HG02571 (cell line): Measurements from ENCODE around the gene AGMO.

Source experiments
- ATAC-seq: cut with Tn5 transposase; IDR thresholded peaks from one replicate; pipeline ENCODE4 v1.9.1; 2021; ENCODE audit warnings: mild to moderate bottlenecking, moderate library complexity; ENCODE audit not compliant: unreplicated experiment

Gene AGMO

DNA sequence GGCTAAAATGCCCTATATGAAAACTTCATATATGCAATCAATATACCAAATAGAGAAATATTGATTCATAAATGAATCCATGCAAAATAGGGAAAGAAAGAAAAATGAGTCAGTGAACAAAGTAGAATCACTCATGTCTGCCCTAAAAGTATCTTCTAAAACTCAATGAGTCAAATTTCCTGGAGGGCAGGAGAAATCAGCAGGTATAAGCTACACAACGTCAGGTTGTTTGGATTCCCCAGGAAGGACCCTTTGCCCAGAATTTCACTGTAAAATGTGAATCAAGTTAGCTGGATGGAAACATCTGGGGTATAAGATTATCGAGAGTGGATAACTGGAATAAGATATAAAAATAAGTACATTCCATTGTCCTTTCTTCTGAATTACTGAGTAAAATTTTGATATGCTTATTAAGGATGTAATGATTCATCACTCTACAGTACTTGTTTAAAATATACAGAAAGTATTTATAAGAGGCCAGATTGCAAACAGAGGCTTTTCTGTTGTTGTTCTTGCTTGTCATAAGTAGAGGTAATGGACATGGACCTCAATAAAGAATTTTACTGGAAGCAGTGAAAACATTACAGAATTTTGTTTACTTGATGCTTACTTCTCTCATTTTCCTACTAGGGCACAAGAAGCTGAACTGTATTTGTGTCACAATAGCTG lies 99.0 kb downstream of the AGMO start:
- no peak for ATAC-seq

DNA sequence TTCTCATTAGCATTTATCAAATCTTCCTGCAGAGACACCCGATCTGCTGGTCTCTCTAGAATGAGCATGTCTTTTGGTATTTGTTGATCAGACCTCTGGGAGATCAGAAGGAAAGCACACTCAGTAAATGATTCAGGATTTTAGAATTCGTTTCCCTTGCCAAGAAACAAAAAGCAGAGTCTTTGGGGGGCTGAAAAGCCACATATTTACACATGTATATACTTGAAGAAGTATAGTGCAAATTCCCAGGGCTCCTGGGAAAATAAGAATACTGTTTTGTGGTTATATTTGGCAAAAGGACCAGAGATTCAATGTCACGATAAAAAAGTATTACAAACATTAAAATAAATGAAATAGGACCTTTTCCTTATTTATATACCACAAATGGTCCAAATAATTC lies 100.2 kb downstream of the AGMO start:
- no peak for ATAC-seq

GRCh38 chr7:15459018-15459615 lies 102.7 kb downstream of the AGMO start:
- no peak for ATAC-seq

GRCh38 chr7:15457990-15458955 lies 103.5 kb downstream of the AGMO start:
- ATAC-seq, result no peak

DNA sequence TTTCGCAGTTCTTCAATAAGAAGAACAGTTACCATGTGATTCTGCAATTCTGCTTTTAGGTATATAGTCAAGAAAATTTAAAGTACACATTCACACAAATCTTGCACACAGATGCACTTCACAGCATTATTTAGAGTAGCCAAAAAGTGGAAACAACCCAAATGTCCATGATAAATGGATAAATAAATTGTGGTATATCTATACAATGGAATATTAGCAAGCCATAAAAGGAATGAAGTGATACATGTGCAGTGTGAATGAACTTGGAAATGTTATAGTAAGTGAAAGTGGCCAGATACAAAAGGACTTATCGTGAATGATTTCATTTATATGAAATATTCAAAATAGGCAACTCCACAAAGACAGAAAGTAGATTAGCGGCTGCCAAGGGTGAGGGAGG lies 109.1 kb downstream of the AGMO start:
- ATAC-seq, result no peak

DNA sequence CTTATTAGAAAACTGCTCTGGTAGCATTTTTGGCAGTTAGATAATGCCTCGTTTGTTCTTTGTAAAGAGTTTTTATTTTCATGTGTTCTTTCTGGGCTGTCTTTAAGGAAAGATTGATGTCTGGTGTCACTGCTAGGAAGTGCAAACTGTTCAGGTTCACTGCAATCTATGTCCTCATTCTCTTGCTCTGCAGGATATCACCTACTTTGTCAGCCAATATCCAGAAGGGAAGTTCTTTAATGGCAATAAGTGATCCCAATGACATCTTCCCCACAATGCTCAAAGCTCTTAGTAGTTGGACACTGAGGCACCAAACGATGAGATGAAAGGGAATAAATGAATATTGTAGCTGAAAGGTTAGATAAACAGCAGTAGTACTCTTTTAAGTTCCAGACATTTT lies 115.1 kb downstream of the AGMO start:
- no peak for ATAC-seq

- ATAC-seq, result no peak
Observed at GRCh38 chr7:15446280-15446679, 115.5 kb downstream of the AGMO start.

DNA sequence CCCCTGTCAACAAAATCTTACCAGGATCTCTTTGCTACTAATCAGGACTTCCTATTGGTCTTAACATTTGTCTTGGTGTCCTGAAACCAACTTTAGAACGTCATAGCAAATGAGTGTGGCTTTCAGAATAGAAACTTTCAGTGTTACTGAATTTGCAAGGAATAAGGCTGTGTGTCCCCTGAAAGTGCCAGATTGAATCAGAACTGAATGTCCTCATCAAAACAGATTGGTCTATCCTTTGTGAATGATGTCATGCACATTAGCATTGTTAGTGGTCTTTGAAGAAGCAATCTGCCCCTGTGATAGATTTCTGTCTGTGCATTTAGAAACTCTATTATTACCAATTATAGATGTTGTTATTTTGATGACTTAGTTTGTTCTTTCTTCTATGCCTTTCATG lies 119.9 kb downstream of the AGMO start:
- ATAC-seq, result no peak

DNA sequence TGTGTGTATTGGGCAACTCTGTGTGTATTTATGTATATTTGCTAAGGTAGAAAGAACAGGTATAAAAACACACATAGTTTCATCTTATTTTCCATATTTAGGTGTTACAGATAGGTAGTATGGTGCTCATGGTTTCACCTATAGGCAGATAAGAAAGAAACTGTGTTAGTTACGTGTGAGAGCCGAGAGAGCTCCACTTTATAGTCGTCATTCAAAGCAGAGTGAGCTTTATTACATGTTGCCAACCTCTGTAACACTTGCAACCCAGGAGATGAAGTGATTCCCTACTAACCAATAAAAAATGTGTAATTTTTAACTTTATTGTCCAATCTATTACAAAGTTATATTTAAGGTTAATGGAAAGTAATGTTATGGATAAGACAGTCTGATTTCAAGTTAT lies 121.3 kb downstream of the AGMO start:
- ATAC-seq, result no peak

GRCh38 chr7:15439853-15440252 lies 122.0 kb downstream of the AGMO start:
- no peak for ATAC-seq

DNA sequence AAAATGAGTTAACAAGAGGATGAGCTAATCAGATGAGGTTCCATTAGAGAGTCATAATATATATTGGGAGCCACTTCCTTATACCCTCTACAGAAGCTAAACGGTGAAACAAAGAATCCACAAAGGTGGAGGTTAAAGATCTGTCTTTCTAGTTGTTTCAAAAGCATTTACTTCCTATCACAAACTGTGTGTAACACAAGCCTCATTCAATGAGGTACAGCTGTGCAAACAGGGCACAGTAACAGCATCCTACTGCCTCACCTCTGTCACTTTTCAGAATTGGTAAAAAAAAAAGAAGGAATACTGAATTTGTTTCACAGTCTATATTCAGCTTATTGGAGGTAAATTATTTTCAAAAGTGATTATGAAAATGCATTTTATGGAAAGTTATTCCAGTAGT lies 128.7 kb downstream of the AGMO start:
- no peak for ATAC-seq

- no peak for ATAC-seq
Observed at GRCh38 chr7:15430911-15431310, 130.9 kb downstream of the AGMO start.

- ATAC-seq, result no peak
Observed at GRCh38 chr7:15430191-15430590, 131.6 kb downstream of the AGMO start.

DNA sequence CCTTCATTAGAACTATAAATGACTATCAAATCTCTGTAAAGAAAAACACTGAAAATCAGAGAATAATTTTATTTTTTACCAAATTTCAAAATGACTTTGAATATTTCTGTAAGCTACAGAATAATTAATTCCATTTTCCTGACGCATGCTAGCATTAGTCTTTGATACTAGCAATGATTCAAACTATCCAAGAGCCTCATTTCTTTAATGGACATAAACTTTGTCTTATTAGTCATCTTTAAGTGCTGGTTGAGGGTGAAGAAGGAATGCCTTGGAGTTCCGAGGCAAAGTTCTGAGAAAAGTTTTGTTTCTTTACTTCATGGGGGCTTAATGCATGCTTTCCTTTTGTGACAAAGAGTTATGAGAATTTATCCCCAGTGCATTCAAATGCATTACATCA lies 137.3 kb downstream of the AGMO start:
- ATAC-seq, result no peak

DNA sequence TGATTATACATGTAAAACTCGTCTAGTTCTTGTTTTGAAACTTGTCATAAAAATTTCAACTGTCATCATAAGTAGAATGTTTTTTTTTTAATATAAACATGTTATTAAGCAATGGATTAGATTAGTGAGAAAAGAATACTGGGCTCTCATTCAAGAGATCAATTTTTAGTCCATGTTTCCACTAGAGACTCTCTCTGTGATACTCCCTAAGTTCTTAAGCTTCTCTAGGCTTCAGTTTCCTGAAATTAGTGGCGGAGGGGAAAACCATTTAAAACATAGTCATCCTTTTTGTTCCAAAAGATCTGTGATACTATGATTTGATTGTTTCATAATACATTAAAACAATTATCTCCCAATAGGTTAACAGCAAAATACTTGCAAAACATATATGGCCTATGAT lies 142.2 kb downstream of the AGMO start:
- no peak for ATAC-seq

DNA sequence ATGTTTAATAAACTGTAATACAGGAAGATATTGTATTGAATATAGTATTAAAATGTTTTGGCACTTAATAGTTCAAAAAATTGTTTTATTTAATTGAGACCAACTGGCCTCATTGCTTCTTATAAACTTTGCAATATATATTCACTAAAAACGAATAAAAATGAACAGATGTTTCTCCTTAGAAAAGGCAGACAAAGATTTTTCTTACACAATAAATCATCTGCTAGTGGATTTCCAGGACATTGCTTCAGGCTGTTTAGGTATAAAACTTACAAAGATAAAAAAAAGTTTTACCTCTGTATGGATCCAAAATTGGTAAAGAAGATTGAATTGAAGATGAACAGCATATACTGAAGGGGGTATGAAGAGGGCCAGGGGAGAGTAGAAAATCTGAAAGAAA lies 143.6 kb downstream of the AGMO start:
- no peak for ATAC-seq

DNA sequence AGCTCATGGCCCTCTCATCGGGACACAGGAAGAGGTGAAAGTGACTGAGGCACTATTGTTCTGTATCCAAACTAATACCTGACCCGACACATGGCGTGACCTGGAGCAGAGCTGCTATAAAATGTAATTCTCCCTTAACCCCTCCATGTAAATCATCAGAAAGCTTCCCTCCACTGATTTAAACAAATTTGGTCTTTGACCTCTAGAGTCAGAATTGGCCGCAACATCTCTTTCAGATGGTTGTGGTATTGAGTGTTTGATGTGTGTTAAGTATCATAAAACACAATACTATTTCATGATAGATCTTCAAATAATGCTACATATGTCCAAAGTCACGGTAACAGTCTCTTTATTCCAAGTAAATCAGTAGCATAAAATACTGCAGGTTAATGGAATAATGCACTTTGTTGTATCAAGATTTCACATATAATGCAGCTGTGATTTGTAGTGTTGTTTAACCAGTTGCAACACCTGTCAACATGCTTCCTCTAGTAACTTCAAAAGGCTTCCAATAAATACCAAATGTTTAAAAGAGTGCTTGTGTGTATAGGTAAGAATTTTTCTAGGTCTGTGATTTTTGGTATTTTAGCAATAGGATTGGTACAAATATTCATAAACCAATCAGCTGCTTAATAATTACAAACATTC lies 144.3 kb downstream of the AGMO start:
- no peak for ATAC-seq

- no peak for ATAC-seq
Observed at GRCh38 chr7:15411019-15411418, 150.8 kb downstream of the AGMO start.

- ATAC-seq, result no peak
Observed at GRCh38 chr7:15407910-15408309, 153.9 kb downstream of the AGMO start.

DNA sequence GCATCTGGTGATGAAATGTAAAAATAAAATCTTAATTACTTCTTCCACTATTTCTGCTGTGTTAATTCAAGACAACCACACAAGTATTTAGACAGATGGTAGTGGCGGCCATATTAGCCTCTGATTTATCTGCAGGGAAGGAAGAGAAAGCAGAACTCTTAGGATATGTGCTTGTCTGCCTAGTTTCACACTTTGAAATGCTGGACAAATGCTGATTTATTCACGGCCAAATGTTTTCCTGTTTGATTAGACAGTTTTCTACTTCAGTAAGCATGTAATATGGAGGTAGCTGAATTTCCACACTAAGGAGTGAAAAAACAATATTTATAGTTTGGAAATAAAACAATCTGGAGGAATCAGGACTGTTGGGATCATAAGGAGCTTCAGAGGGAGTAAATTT lies 158.1 kb downstream of the AGMO start:
- ATAC-seq, result no peak

GRCh38 chr7:15403315-15403714 lies 158.5 kb downstream of the AGMO start:
- no peak for ATAC-seq
